Activated T-cell treated with anti-CD3 and anti-CD28 coated beads, Interleukin-2, amount 50 U/mL, for 72 hours (primary cell): Measurements from ENCODE around the gene MCC. TPM values are rescaled to one million over a fixed set of nuclear protein-coding genes. Genes with fewer than 3 reads are reported as not detected.
"Not testable (repeated sequence)": the region's sequence is repeated elsewhere in the genome, so short reads cannot be mapped to it uniquely, and the experiment has no call there.

Experiments used
- ATAC-seq, 2 donors: fragments of 150-1000 bp; cut with Tn5 transposase; replicated peaks in 1 of 2; 2 replicates each; pipeline ENCODE4 v1.10.0; 2021; ENCODE audit warnings: moderate library complexity in 2 of 2, mild to moderate bottlenecking in 1 of 2
- DNase-seq, 2 donors: peaks; one replicate each; pipeline ENCODE4 v3.0.0; 2021 to 2022; ENCODE audit warnings: mixed read lengths in 1 of 2
- H3K27ac Mint-ChIP-seq: one replicate; pipeline ENCODE4 v1.8.0; 2022; ENCODE audit warnings: mild to moderate bottlenecking, moderate library complexity, mixed read lengths
- H3K27me3 Mint-ChIP-seq: one replicate; pipeline ENCODE4 v1.8.0; 2022; ENCODE audit warnings: low read depth, mixed read lengths
- H3K36me3 Mint-ChIP-seq, 2 donors: one replicate each; pipeline ENCODE4 v1.8.0; 2022; ENCODE audit warnings: mixed read lengths in 2 of 2, mild to moderate bottlenecking in 1 of 2; ENCODE audit not compliant: insufficient read depth in 2 of 2
- H3K4me1 Mint-ChIP-seq: one replicate; pipeline ENCODE4 v1.8.0; 2022; ENCODE audit warnings: low read depth, mixed read lengths
- H3K4me3 Mint-ChIP-seq, 2 donors: one replicate each; pipeline ENCODE4 v1.8.0; 2022; ENCODE audit warnings: mild to moderate bottlenecking in 2 of 2, mixed read lengths in 2 of 2, moderate library complexity in 2 of 2
- H3K9me3 Mint-ChIP-seq, 2 donors: one replicate each; pipeline ENCODE4 v1.8.0; 2022; ENCODE audit warnings: mixed read lengths in 2 of 2
- total RNA-seq, 2 donors: library from RNA; stranded (reverse); gene quantifications; one replicate each; pipeline ENCODE4 v1.2.3, GENCODE V29; 2022

The MCC gene
- total RNA-seq, 2 donors from 2014 or later, result 3.3 to 4.2 TPM

GRCh38 chr5:113480243-113480642 is 8.0 kb downstream of the MCC start:
- Mint-ChIP-seq H3K27ac (no peak overlapping the region), H3K4me1 (no peaks in the 10 kb centered on the region), H3K27me3 (peaks cover 25% of the 10 kb centered on the region), H3K4me3 (no peak overlapping the region), H3K9me3 (no peaks in the 10 kb centered on the region), H3K36me3 (no peaks in the 10 kb centered on the region)
- no peak for ATAC-seq
- DNase-seq, result no peak

GRCh38 chr5:113478691-113479090 is 9.6 kb downstream of the MCC start:
- ATAC-seq (no peak), DNase-seq (no peak)
- no peaks in the 10 kb centered on the region for H3K4me1 Mint-ChIP-seq
- H3K4me3 Mint-ChIP-seq, result no peak overlapping the region
- H3K36me3 Mint-ChIP-seq, result no peaks in the 10 kb centered on the region
- no peaks in the 10 kb centered on the region for H3K9me3 Mint-ChIP-seq
- peaks cover 23% of the 10 kb centered on the region for H3K27me3 Mint-ChIP-seq
- no peak overlapping the region for H3K27ac Mint-ChIP-seq

GRCh38 chr5:113474100-113474728 is 14.0 kb downstream of the MCC start:
- peaks cover 0 to 4% of the 10 kb centered on the region in 2 donors for H3K9me3 Mint-ChIP-seq
- no peaks in the 10 kb centered on the region for H3K4me1 Mint-ChIP-seq
- ATAC-seq (no peak), DNase-seq (no peak)
- H3K36me3 Mint-ChIP-seq, result no peaks in the 10 kb centered on the region
- H3K27me3 Mint-ChIP-seq, result peaks cover 16% of the 10 kb centered on the region
- H3K27ac Mint-ChIP-seq, result no peak overlapping the region
- H3K4me3 Mint-ChIP-seq, result no peak overlapping the region

DNA sequence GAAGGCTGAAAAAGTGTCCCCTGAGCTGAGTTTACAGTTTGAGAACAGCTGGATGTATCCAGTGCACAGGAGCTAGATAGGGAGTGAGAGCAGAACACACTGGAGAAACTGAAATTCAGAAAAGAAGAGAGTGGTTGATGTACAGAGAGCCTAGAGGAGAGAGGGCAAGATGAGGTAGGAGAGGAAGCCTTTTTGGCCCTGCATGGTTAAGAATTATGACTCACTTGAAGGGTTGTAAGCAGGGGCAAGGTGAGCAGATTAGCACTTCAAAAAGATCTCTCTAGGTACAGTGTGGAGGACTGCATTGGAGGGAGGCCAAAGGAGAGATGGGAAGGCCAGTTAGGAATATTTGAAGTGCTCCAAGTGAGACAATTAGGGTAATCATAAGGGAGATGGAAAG is 25.2 kb downstream of the MCC start:
- Mint-ChIP-seq H3K4me3 (no peak overlapping the region), H3K9me3 (no peaks in the 10 kb centered on the region), H3K4me1 (no peaks in the 10 kb centered on the region), H3K27me3 (peaks cover 5% of the 10 kb centered on the region), H3K27ac (no peak overlapping the region), H3K36me3 (no peaks in the 10 kb centered on the region)
- ATAC-seq, result no peak
- no peak for DNase-seq

GRCh38 chr5:113457106-113457505 is 31.1 kb downstream of the MCC start:
- not testable (repeated sequence) for H3K36me3 Mint-ChIP-seq, DNase-seq, H3K4me3 Mint-ChIP-seq, H3K27ac Mint-ChIP-seq, H3K9me3 Mint-ChIP-seq, H3K4me1 Mint-ChIP-seq, ATAC-seq, H3K27me3 Mint-ChIP-seq

- H3K4me1 Mint-ChIP-seq, result peaks cover 6% of the 10 kb centered on the region
- no peaks in the 10 kb centered on the region for H3K27me3 Mint-ChIP-seq
- DNase-seq, result no peak
- no peak overlapping the region for H3K27ac Mint-ChIP-seq
- H3K4me3 Mint-ChIP-seq, result no peak overlapping the region
- no peak for ATAC-seq
- no peaks in the 10 kb centered on the region for H3K36me3 Mint-ChIP-seq
- H3K9me3 Mint-ChIP-seq, result no peaks in the 10 kb centered on the region
Observed at GRCh38 chr5:113452941-113453340, 35.3 kb downstream of the MCC start.

DNA sequence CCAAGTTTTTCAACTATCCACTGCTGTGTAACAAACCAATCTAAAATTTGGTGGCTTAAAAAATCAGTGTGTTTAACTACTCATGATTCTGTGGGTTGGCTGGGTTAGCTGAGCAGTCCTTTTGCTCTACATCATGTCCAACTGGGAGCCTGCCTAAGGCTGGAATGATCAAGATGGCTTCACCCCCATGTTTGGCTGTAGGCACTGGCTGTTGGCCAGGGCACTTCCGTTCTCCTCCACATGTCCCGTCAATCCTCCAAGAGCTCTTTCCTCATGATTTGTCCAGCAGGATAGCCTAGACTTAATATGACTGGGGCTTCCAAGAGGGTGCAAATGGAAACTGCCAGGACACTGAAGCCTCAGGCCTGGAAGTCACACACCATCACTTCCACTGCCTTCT is 36.5 kb downstream of the MCC start:
- H3K27me3 Mint-ChIP-seq, result peaks cover 4% of the 10 kb centered on the region

DNA sequence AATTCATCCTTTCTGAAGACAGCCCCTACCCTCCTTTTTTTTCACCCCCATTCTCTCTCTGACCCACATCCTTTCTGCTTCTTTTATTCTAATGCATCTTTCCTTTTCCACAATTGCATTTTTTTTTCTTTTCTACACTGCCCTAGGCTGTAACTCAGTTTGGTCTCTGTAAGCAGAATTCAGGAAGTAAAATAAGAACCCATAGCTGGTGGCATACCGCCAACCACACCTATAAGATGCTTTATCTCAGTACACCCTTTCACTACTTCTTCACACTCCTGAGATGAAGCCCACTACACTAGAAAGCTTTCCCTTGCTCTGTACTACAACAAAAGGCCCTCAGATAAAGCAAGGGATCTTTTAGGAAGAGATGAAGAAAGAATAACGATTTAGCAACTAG is 37.3 kb downstream of the MCC start:
- H3K36me3 Mint-ChIP-seq, result no peaks in the 10 kb centered on the region
- H3K4me1 Mint-ChIP-seq, result peaks cover 6% of the 10 kb centered on the region
- no peaks in the 10 kb centered on the region for H3K9me3 Mint-ChIP-seq
- peaks cover 6% of the 10 kb centered on the region for H3K27me3 Mint-ChIP-seq
- H3K4me3 Mint-ChIP-seq, result no peak overlapping the region
- no peak for DNase-seq
- no peak overlapping the region for H3K27ac Mint-ChIP-seq
- ATAC-seq, result no peak

More for the DNA sequence above, 36.5 kb downstream of the MCC start:
- no peak for ATAC-seq
- no peaks in the 10 kb centered on the region for H3K36me3 Mint-ChIP-seq
- no peak overlapping the region for H3K27ac Mint-ChIP-seq
- DNase-seq, result no peak
- no peaks in the 10 kb centered on the region for H3K9me3 Mint-ChIP-seq
- no peak overlapping the region for H3K4me3 Mint-ChIP-seq
- H3K4me1 Mint-ChIP-seq, result peaks cover 6% of the 10 kb centered on the region

- DNase-seq (no peak), ATAC-seq (no peak)
- H3K36me3 Mint-ChIP-seq, result no peaks in the 10 kb centered on the region
- H3K4me3 Mint-ChIP-seq, result no peak overlapping the region
- peaks cover 6% of the 10 kb centered on the region for H3K27me3 Mint-ChIP-seq
- peaks cover 6% of the 10 kb centered on the region for H3K4me1 Mint-ChIP-seq
- no peak overlapping the region for H3K27ac Mint-ChIP-seq
- no peaks in the 10 kb centered on the region for H3K9me3 Mint-ChIP-seq
Observed at GRCh38 chr5:113450462-113450861, 37.8 kb downstream of the MCC start.

GRCh38 chr5:113448252-113448651 is 40.0 kb downstream of the MCC start:
- DNase-seq (no peak), ATAC-seq (no peak)
- Mint-ChIP-seq H3K4me3 (no peak overlapping the region), H3K27me3 (peaks cover 6% of the 10 kb centered on the region), H3K36me3 (no peaks in the 10 kb centered on the region), H3K4me1 (peaks cover 6% of the 10 kb centered on the region), H3K27ac (no peak overlapping the region), H3K9me3 (no peaks in the 10 kb centered on the region)

DNA sequence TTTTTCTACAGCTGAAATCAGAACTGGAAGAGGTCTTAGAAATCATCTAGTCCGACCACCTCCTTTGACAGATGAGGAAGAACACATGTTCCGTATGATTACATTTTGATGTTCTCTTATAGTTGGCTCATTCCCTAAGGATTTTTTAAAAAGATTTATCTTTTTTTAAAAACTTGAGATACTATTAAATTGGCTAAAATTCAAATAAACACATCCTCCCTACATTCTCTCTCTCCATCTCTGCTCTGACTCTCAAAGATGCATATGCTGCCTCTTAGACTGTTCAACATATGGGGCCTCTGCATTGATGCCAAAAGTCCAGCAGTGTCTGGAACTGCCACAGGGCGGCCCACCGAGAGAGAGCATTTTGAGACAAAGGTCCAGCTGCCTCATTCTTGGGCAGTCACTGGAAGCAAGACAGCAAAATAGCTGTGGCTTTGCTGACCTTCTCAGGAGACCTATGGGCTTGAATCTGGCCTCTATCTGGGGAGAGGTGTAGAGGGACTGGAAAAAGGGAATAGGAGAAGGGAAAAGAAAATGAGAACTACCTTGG is 40.7 kb downstream of the MCC start:
- ATAC-seq (no peak), DNase-seq (no peak)
- no peak overlapping the region for H3K27ac Mint-ChIP-seq
- H3K9me3 Mint-ChIP-seq, result no peaks in the 10 kb centered on the region
- no peaks in the 10 kb centered on the region for H3K36me3 Mint-ChIP-seq
- peaks cover 6% of the 10 kb centered on the region for H3K4me1 Mint-ChIP-seq
- H3K4me3 Mint-ChIP-seq, result no peak overlapping the region
- H3K27me3 Mint-ChIP-seq, result peaks cover 6% of the 10 kb centered on the region

DNA sequence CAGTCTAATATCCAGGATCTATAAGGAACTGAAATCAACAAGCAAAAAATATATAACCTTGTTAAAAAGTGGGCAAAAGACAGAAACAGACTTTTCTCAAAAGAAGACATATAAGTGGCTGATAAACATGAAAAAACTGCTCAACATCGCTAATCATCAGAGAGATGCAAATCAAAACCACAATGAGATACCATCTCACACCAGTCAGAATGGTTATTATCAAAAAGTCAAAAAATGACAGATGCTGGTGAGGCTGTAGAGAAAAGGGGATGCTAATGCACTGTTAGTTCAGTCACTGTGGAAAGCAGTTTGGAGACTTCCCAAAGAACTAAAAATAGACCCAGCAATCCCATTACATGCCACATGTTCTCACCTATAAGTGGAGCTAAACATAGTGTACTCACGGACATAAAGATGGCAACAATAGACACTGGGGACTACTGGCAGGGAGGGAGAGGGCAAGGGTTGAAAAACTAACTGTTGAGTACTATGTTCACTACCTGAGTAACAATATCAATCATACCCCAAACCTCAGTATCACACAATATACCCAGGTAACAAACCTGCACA is 41.8 kb downstream of the MCC start:
- Mint-ChIP-seq H3K36me3 (no peaks in the 10 kb centered on the region), H3K9me3 (no peaks in the 10 kb centered on the region), H3K27me3 (peaks cover 6% of the 10 kb centered on the region), H3K4me1 (peaks cover 6% of the 10 kb centered on the region), H3K4me3 (no peak overlapping the region), H3K27ac (no peak overlapping the region)
- DNase-seq (no peak), ATAC-seq (no peak)

DNA sequence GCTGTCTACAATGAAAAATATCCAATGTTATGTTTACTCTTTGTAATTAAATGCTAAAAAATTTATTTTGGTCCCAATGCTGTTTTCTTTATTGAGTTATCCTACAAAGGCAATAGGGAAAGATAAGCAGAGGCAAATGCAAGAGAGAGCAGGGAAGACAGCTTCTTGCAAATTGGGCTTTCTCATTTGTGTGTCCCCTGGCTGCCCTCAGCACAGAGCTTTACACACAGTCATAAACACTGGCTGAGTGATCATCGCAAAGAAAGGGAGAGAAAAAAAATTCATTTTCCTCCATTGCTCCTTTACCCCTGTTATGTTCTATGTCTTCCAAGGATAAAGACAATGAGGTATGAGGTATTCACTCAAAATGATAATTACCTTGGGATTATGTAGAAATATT is 51.1 kb downstream of the MCC start:
- H3K27me3 Mint-ChIP-seq, result no peaks in the 10 kb centered on the region
- no peak overlapping the region for H3K27ac Mint-ChIP-seq
- DNase-seq (no peak), ATAC-seq (no peak)
- H3K9me3 Mint-ChIP-seq, result no peaks in the 10 kb centered on the region
- H3K4me3 Mint-ChIP-seq, result no peak overlapping the region
- H3K36me3 Mint-ChIP-seq, result no peaks in the 10 kb centered on the region
- H3K4me1 Mint-ChIP-seq, result no peaks in the 10 kb centered on the region

DNA sequence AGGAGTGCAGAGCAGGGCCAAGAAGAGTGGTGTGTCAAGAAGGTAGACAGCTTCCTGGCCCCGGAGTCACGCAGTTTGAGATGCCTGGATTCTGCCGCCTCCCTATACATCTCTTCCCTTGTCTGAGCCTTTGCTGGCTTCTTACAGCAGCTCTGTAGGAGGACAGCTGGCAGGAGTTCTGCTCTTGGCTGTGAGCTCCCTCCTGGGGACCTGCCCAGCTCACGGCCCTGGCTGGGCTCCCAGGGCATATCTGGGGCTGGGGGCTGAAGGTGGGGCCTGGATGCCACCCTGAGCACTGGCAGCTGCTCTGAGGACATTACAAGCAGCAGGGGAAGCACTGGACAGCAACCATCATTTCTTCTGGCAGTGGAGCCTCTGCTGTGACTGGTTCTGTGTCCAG is 52.7 kb downstream of the MCC start:
- Mint-ChIP-seq H3K27me3 (no peaks in the 10 kb centered on the region), H3K4me1 (no peaks in the 10 kb centered on the region), H3K36me3 (no peaks in the 10 kb centered on the region), H3K27ac (no peak overlapping the region), H3K9me3 (no peaks in the 10 kb centered on the region), H3K4me3 (no peak overlapping the region)
- DNase-seq (no peak), ATAC-seq (no peak)
